ENCODE measurements around the gene SEC14L6. TPM values are rescaled to one million over a fixed set of nuclear protein-coding genes. Genes with fewer than 3 reads are reported as not detected.
A peak's percentile ranks its signal among the peaks of the same experiment; 100 is the strongest.

Gene SEC14L6
- total RNA-seq, 4 donors from 2014 or later = 0.21 to 3.3 (median 0.94) TPM

DNA sequence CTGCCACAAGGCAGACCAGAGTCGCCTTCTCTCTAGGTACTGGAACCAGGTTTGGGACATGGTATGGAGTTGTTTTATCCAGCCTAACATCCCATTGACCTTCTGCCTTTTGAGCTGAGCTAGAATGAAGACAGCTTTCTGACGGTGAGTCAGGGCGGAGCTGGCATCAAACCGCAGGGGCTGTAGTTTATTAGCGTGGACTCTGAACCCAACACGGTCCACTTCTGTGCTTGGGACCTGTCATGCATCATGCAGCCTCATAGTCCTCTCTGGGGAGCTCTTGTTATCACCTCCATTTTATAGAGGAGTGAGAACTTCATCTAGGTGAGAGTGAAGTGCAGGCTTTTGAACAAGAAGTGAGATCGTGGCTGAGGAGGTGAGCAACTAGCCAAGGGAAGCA, 19.6 kb upstream of the SEC14L6 start:
- peaks cover 0 to 11% (median 0%) of the 10 kb centered on the region in 3 donors for H3K36me3 ChIP-seq
- H3K4me1 ChIP-seq = peaks cover 0 to 6% (median 0%) of the 10 kb centered on the region in 4 donors
- no peaks in the 10 kb centered on the region for H3K27me3 ChIP-seq
- H3K4me3 ChIP-seq = no peak overlapping the region
- 61 to 65% methylated on average over 7 of the region's 7 CpGs for WGBS, 2 donors
- no peak for TF ChIP-seq EP300 (IDR thresholded peaks at IDR 0.05)
- TF ChIP-seq POLR2A (IDR thresholded peaks at IDR 0.05) = no peak
- TF ChIP-seq, protein P1, sequence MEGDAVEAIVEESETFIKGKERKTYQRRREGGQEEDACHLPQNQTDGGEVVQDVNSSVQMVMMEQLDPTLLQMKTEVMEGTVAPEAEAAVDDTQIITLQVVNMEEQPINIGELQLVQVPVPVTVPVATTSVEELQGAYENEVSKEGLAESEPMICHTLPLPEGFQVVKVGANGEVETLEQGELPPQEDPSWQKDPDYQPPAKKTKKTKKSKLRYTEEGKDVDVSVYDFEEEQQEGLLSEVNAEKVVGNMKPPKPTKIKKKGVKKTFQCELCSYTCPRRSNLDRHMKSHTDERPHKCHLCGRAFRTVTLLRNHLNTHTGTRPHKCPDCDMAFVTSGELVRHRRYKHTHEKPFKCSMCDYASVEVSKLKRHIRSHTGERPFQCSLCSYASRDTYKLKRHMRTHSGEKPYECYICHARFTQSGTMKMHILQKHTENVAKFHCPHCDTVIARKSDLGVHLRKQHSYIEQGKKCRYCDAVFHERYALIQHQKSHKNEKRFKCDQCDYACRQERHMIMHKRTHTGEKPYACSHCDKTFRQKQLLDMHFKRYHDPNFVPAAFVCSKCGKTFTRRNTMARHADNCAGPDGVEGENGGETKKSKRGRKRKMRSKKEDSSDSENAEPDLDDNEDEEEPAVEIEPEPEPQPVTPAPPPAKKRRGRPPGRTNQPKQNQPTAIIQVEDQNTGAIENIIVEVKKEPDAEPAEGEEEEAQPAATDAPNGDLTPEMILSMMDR (IDR thresholded peaks at IDR 0.05) = no peak
- H3K9me3 ChIP-seq = no peaks in the 10 kb centered on the region
- H3K27ac ChIP-seq = no peak overlapping the region
- DNase-seq (ENCODE audit: low spot score in 2 of 2) = no peak

DNA sequence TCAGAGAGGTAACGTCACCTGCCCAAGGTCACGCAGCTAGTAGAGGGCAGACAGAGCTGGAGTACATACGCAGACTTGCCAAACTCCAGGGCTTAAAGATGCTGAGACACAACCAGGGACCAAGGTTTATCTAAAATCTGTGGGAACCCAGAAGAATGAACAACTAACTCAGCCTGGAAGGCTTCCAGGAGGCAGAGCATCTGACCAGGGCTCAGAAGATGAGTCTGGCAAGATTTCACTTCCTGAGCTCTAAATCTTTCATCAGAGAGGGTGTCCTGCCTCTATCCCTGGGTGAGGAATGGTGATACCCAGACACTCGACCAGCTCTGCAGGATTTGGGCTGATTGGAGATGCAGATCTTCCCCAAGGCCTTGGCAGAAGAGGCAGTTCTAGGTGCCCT, 18.8 kb upstream of the SEC14L6 start:
- no peak overlapping the region for H3K4me3 ChIP-seq
- no peak for DNase-seq (ENCODE audit: low spot score in 2 of 2)
- WGBS, 2 donors = 88% methylated on average over 4 of the region's 4 CpGs
- no peaks in the 10 kb centered on the region for H3K27me3 ChIP-seq
- peak overlapping the region in 1 of 4 donors; percentile 35 for H3K27ac ChIP-seq
- peaks cover 0 to 11% (median 0%) of the 10 kb centered on the region in 3 donors for H3K36me3 ChIP-seq
- TF ChIP-seq, protein P1 (IDR thresholded peaks at IDR 0.05) = no peak
- TF ChIP-seq EP300 (IDR thresholded peaks at IDR 0.05) = no peak
- TF ChIP-seq POLR2A (IDR thresholded peaks at IDR 0.05) = no peak
- H3K9me3 ChIP-seq = no peaks in the 10 kb centered on the region
- no peaks in the 10 kb centered on the region for H3K4me1 ChIP-seq

DNA sequence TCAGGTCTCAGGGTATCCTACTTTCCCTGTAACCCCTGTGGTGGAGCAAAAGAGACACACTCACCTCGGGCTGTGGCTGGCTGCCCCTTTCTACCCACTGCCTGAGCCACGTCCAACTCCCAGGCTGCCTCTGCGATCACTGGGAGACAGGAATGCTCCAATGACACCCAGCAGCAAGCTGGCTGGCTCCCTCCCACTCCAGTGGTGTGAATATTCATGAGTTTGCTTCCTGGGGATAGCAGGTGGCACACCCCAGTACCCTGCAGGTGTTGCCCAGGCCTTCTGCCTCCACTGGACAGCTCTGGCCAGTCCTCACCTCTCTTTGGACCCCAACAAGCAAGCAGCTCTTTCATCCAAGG, 18.2 kb upstream of the SEC14L6 start:
- H3K36me3 ChIP-seq = peaks cover 0 to 11% (median 0%) of the 10 kb centered on the region in 3 donors
- WGBS, 2 donors = 19 to 31% methylated on average over 3 of the region's 3 CpGs
- H3K4me3 ChIP-seq = no peak overlapping the region
- peak overlapping the region in 1 of 4 donors; percentile 30 for H3K27ac ChIP-seq
- H3K9me3 ChIP-seq = no peaks in the 10 kb centered on the region
- no peaks in the 10 kb centered on the region for H3K27me3 ChIP-seq
- no peaks in the 10 kb centered on the region for H3K4me1 ChIP-seq
- TF ChIP-seq, protein P1 (IDR thresholded peaks at IDR 0.05) = no peak
- TF ChIP-seq EP300 (IDR thresholded peaks at IDR 0.05) = no peak
- no peak for TF ChIP-seq POLR2A (IDR thresholded peaks at IDR 0.05)
- no peak for DNase-seq (ENCODE audit: low spot score in 2 of 2)

DNA sequence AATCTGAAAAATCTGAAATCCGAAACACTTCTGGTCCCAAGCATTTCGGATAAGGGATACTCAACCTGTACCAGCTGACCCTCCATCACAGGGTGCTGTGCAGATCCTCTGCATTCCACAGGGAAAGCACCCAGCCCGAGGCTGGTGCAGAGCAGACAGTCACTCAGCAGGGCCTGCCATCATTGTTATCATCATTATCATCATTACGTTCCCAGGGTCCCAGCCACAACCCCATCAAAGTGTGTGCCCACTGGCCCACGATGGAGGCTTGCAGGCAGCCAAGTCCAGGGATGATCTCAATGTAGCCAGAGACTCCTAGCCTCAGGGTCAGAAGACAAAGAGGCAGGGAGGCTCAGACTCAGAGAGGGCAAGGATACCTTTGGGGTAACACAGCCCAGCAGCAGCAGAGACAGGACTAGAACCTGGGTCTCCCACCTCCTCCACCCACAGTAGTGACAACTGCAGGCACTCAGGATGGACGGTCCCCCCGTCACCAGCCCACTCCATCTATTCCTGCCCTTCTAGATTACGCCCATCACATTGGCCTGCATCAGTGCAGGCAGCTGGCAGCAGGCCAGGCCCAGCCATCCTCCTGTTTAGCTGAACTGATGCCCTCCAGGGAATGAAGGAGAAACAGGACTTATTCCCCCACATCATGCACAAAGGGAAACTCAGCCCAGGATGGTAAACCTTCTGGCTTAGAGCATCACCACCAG, 17.7 kb upstream of the SEC14L6 start:
- H3K4me1 ChIP-seq = no peaks in the 10 kb centered on the region
- 60 to 61% methylated on average over 7 to 8 of the region's 8 CpGs for WGBS, 2 donors
- peaks cover 0 to 11% (median 0%) of the 10 kb centered on the region in 3 donors for H3K36me3 ChIP-seq
- peak overlapping the region in 2 of 4 donors; percentile 11 to 30 for H3K27ac ChIP-seq
- DNase-seq (ENCODE audit: low spot score in 2 of 2) = no peak
- H3K4me3 ChIP-seq = no peak overlapping the region
- H3K27me3 ChIP-seq = no peaks in the 10 kb centered on the region
- no peaks in the 10 kb centered on the region for H3K9me3 ChIP-seq
- TF ChIP-seq POLR2A (IDR thresholded peaks at IDR 0.05) = no peak
- TF ChIP-seq, protein P1 (IDR thresholded peaks at IDR 0.05) = no peak
- TF ChIP-seq EP300 (IDR thresholded peaks at IDR 0.05) = no peak

DNA sequence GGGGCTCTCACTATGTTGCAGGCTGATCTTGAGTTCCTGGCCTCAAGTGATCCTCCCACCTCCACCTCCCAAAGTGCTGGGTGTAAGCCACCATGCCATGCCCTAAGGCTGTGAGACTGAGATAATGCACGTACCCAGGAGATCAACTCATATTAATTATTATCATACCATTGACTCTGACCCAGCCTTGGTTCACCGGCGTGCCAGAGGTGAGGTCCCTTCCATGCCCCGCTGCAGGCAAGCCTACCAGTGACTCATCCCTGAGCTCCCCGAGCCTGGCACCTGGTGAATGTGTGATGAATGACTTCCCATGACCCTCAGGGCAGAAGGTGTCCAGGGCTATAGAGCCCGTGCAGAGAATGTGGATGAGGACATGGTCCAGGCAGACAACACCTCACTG, 15.8 kb upstream of the SEC14L6 start:
- DNase-seq (ENCODE audit: low spot score in 2 of 2) = no peak
- no peak for TF ChIP-seq EP300 (IDR thresholded peaks at IDR 0.05)
- TF ChIP-seq, protein P1 (IDR thresholded peaks at IDR 0.05) = no peak
- no peak for TF ChIP-seq POLR2A (IDR thresholded peaks at IDR 0.05)
- 88% methylated on average over 6 of the region's 6 CpGs for WGBS, 2 donors
- H3K4me1 ChIP-seq = no peaks in the 10 kb centered on the region
- no peaks in the 10 kb centered on the region for H3K9me3 ChIP-seq
- H3K27me3 ChIP-seq = no peaks in the 10 kb centered on the region
- no peak overlapping the region for H3K4me3 ChIP-seq
- no peak overlapping the region for H3K27ac ChIP-seq
- peaks cover 0 to 5% (median 0%) of the 10 kb centered on the region in 3 donors for H3K36me3 ChIP-seq
